Measurements from ENCODE around the gene ZNF628. TPM values are rescaled to one million over a fixed set of nuclear protein-coding genes. Genes with fewer than 3 reads are reported as not detected.

ZNF628 gene
- total RNA-seq, 2 donors from 2014 or later: 9.9 to 12.6 TPM

- Mint-ChIP-seq H3K27me3 (ENCODE audit: insufficient read depth) (peaks cover 50% of the 10 kb centered on the region), H3K4me3 (no peak overlapping the region), H3K4me1 (no peaks in the 10 kb centered on the region), H3K36me3 (ENCODE audit: low read depth) (no peaks in the 10 kb centered on the region), H3K9me3 (peaks cover 7% of the 10 kb centered on the region), H3K27ac (no peak overlapping the region)
- Histone ChIP-seq H3K9me3 (ENCODE audit: control insufficient read depth, low read length) (no peaks in the 10 kb centered on the region), H3K27ac (ENCODE audit: low read depth, low read length) (no peak overlapping the region), H3K4me1 (ENCODE audit: control insufficient read depth, insufficient read depth, low read length) (no peaks in the 10 kb centered on the region), H3K4me3 (ENCODE audit: low read length) (no peak overlapping the region), H3K27me3 (ENCODE audit: control insufficient read depth, insufficient read depth, low read length, poor library complexity, severe bottlenecking) (peaks cover 11% of the 10 kb centered on the region), H3K9ac (ENCODE audit: extremely low read depth, low read length, poor library complexity, severe bottlenecking) (no peak overlapping the region), H3K36me3 (ENCODE audit: control insufficient read depth, insufficient read depth, low read length) (no peaks in the 10 kb centered on the region)
- WGBS, 2 experiments (ENCODE audit: insufficient coverage in 1 of 2, insufficient read length in 1 of 2): 78 to 85% methylated on average over 1 to 2 of the region's 2 CpGs
- DNase-seq: no peak
- TF ChIP-seq CTCF (conservative IDR thresholded peaks at IDR 0.05): no peak
Observed at GRCh38 chr19:55498246-55498840, 21.9 kb downstream of the ZNF628 start.

GRCh38 chr19:55500368-55500952 is 24.0 kb downstream of the ZNF628 start:
- no peak overlapping the region for H3K27ac ChIP-seq (ENCODE audit: low read depth, low read length)
- peaks cover 13% of the 10 kb centered on the region for H3K9me3 Mint-ChIP-seq
- no peak overlapping the region for H3K4me3 Mint-ChIP-seq
- H3K4me1 ChIP-seq (ENCODE audit: control insufficient read depth, insufficient read depth, low read length): no peaks in the 10 kb centered on the region
- H3K27ac Mint-ChIP-seq: no peak overlapping the region
- no peaks in the 10 kb centered on the region for H3K4me1 Mint-ChIP-seq
- peaks cover 5% of the 10 kb centered on the region for H3K9me3 ChIP-seq (ENCODE audit: control insufficient read depth, low read length)
- 96 to 98% methylated on average over 19 to 25 of the region's 26 CpGs for WGBS, 2 experiments (ENCODE audit: insufficient coverage in 1 of 2, insufficient read length in 1 of 2)
- H3K4me3 ChIP-seq (ENCODE audit: low read length): no peak overlapping the region
- H3K27me3 ChIP-seq (ENCODE audit: control insufficient read depth, insufficient read depth, low read length, poor library complexity, severe bottlenecking): peaks cover 19% of the 10 kb centered on the region
- DNase-seq: no peak
- no peak overlapping the region for H3K9ac ChIP-seq (ENCODE audit: extremely low read depth, low read length, poor library complexity, severe bottlenecking)
- H3K36me3 Mint-ChIP-seq (ENCODE audit: low read depth): no peaks in the 10 kb centered on the region
- H3K36me3 ChIP-seq (ENCODE audit: control insufficient read depth, insufficient read depth, low read length): no peaks in the 10 kb centered on the region
- no peak for TF ChIP-seq CTCF (conservative IDR thresholded peaks at IDR 0.05)
- peaks cover 68% of the 10 kb centered on the region for H3K27me3 Mint-ChIP-seq (ENCODE audit: insufficient read depth)

DNA sequence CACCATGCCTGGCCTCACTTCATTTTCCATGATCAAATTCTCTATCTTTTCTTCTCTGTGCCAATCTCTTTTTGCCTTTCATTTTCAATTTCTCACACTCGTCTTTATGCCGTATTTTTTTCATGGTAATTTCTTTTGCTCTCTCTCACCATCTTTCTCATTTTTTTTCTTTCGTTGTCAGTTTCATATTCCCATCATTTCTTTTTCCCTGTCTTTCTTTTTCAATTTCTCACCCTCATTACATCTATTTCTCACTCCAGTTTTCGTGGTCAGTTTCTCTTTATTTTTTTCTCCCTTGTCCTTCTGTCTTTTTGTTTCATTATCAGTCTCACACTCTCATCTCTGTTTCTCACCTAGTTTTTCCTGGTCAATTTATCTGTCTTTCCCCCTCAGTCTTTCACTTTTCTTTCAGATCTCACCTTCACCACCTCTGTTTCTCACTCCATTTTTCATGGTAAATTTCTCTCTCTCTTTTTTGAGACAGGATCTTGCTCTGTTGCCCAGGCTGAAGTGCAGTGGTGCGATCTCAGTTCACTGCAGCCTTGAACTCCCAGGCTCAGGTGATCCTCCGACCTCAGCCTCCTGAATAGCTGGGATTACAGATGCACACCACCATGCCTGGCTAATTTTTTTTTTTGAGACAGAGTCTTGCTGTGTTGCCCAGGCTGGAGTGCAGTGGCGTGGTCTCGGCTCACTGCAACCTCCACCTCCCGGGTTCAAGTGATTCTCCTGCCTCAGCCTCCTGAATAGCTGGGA is 26.0 kb downstream of the ZNF628 start:
- WGBS, 2 experiments (ENCODE audit: insufficient coverage in 1 of 2, insufficient read length in 1 of 2): 87 to 88% methylated on average over 6 to 9 of the region's 9 CpGs
- H3K4me1 Mint-ChIP-seq: no peaks in the 10 kb centered on the region
- no peak overlapping the region for H3K27ac Mint-ChIP-seq
- Histone ChIP-seq H3K27ac (ENCODE audit: low read depth, low read length) (no peak overlapping the region), H3K36me3 (ENCODE audit: control insufficient read depth, insufficient read depth, low read length) (no peaks in the 10 kb centered on the region), H3K9me3 (ENCODE audit: control insufficient read depth, low read length) (peaks cover 6% of the 10 kb centered on the region), H3K9ac (ENCODE audit: extremely low read depth, low read length, poor library complexity, severe bottlenecking) (no peak overlapping the region), H3K4me3 (ENCODE audit: low read length) (no peak overlapping the region), H3K27me3 (ENCODE audit: control insufficient read depth, insufficient read depth, low read length, poor library complexity, severe bottlenecking) (peaks cover 19% of the 10 kb centered on the region), H3K4me1 (ENCODE audit: control insufficient read depth, insufficient read depth, low read length) (no peaks in the 10 kb centered on the region)
- H3K9me3 Mint-ChIP-seq: peaks cover 14% of the 10 kb centered on the region
- peaks cover 80% of the 10 kb centered on the region for H3K27me3 Mint-ChIP-seq (ENCODE audit: insufficient read depth)
- no peak for TF ChIP-seq CTCF (conservative IDR thresholded peaks at IDR 0.05)
- H3K4me3 Mint-ChIP-seq: no peak overlapping the region
- H3K36me3 Mint-ChIP-seq (ENCODE audit: low read depth): no peaks in the 10 kb centered on the region
- DNase-seq: no peak
